GM23338 (cell line): ENCODE measurements around the gene PROS1. TPM values are rescaled to one million over a fixed set of nuclear protein-coding genes. Genes with fewer than 3 reads are reported as not detected.
"Not testable (repeated sequence)": the region's sequence is repeated elsewhere in the genome, so short reads cannot be mapped to it uniquely, and the experiment has no call there.

ENCODE experiments used
- ATAC-seq: fragments of 200-7000 bp; cut with Tn5 transposase; 3 replicates; pipeline ENCODE4 v1.9.1; 2020
- DNase-seq: peaks from one replicate; pipeline ENCODE4 v3.0.0-alpha.2; 2015; ENCODE audit warnings: low spot score
- H2AFZ ChIP-seq: fragments of 200-600 bp; sonication (generic); 2 replicates; pipeline ENCODE4 v1.8.0; 2016; ENCODE audit warnings: antibody characterized with exemption, mild to moderate bottlenecking, moderate library complexity
- H3F3A ChIP-seq: fragments of 200-600 bp; sonication (generic); replicated peaks from 2 replicates; pipeline ENCODE4 v1.8.0; 2017; ENCODE audit warnings: antibody characterized with exemption, mixed run types, low read depth
- H3K27ac ChIP-seq: fragments of 200-600 bp; sonication (generic); 2 replicates; pipeline ENCODE4 v1.6.1; 2016; ENCODE audit warnings: low read depth
- H3K27me3 ChIP-seq: fragments of 200-600 bp; sonication (generic); 2 replicates; pipeline ENCODE4 v1.8.0; 2016; ENCODE audit warnings: mild to moderate bottlenecking, mixed run types, moderate library complexity; ENCODE audit not compliant: insufficient read depth
- H3K36me3 ChIP-seq: fragments of 200-600 bp; sonication (generic); 2 replicates; pipeline ENCODE4 v1.8.0; 2016; ENCODE audit warnings: mild to moderate bottlenecking; ENCODE audit not compliant: insufficient read depth
- H3K4me1 ChIP-seq: fragments of 200-600 bp; sonication (generic); 2 replicates; pipeline ENCODE4 v1.8.0; 2016; ENCODE audit warnings: mild to moderate bottlenecking, moderate library complexity; ENCODE audit not compliant: insufficient read depth
- H3K4me2 ChIP-seq: fragments of 200-600 bp; sonication (generic); 2 replicates; pipeline ENCODE4 v1.7.1; 2017; ENCODE audit warnings: mixed run types
- H3K4me3 ChIP-seq: fragments of 200-600 bp; sonication (generic); 2 replicates; pipeline ENCODE4 v1.6.1; 2016; ENCODE audit warnings: mixed run types
- H3K79me2 ChIP-seq: fragments of 200-600 bp; sonication (generic); replicated peaks from 2 replicates; pipeline ENCODE4 v1.8.0; 2017; ENCODE audit warnings: mild to moderate bottlenecking; ENCODE audit not compliant: insufficient read depth
- H3K9me2 ChIP-seq: fragments of 200-600 bp; sonication (generic); 2 replicates; pipeline ENCODE4 v1.8.0; 2017; ENCODE audit not compliant: insufficient read depth
- H4K20me1 ChIP-seq: fragments of 200-600 bp; sonication (generic); replicated peaks from 2 replicates; pipeline ENCODE4 v1.8.0; 2017; ENCODE audit warnings: mild to moderate bottlenecking; ENCODE audit not compliant: insufficient read depth
- H3K27ac Mint-ChIP-seq: 2 replicates; pipeline ENCODE4 v1.8.0; 2020; ENCODE audit warnings: inconsistent platforms, mild to moderate bottlenecking, moderate library complexity, mixed read lengths
- H3K27me3 Mint-ChIP-seq: 3 replicates; pipeline ENCODE4 v1.8.0; 2022; ENCODE audit warnings: low read depth, mild to moderate bottlenecking, moderate library complexity, mixed read lengths, inconsistent platforms; ENCODE audit not compliant: insufficient read depth, poor library complexity
- H3K36me3 Mint-ChIP-seq: 3 replicates; pipeline ENCODE4 v1.8.0; 2021; ENCODE audit warnings: low read depth, mild to moderate bottlenecking, inconsistent platforms, moderate library complexity, mixed read lengths
- H3K4me1 Mint-ChIP-seq: 3 replicates; pipeline ENCODE4 v1.8.0; 2020; ENCODE audit warnings: mild to moderate bottlenecking, inconsistent platforms, mixed read lengths
- H3K4me3 Mint-ChIP-seq: 3 replicates; pipeline ENCODE4 v1.8.0; 2021; ENCODE audit warnings: moderate library complexity, mild to moderate bottlenecking, inconsistent platforms, mixed read lengths
- H3K9me3 Mint-ChIP-seq: 3 replicates; pipeline ENCODE4 v1.8.0; 2020; ENCODE audit warnings: moderate library complexity, mild to moderate bottlenecking, inconsistent platforms, mixed read lengths
- CREB1 ChIP-seq: fragments of 250-450 bp; sonication (Bioruptor Pico); IDR thresholded peaks from 2 replicates; pipeline ENCODE4 v1.5.0; 2020; ENCODE audit warnings: low read depth, mild to moderate bottlenecking, moderate library complexity
- POLR2AphosphoS5 ChIP-seq: IDR thresholded peaks from 2 replicates; pipeline ENCODE4 v1.6.1; 2016; ENCODE audit warnings: antibody characterized with exemption, low read depth
- REST ChIP-seq: IDR thresholded peaks from one replicate; pipeline ENCODE4 v1.6.1; 2018; ENCODE audit warnings: antibody characterized with exemption; ENCODE audit not compliant: unreplicated experiment
- ZNF462 ChIP-seq: fragments of 250-450 bp; sonication (Bioruptor Pico); IDR thresholded peaks from 2 replicates; pipeline ENCODE4 v1.5.0; 2020; ENCODE audit warnings: mild to moderate bottlenecking, moderate library complexity
- polyA plus RNA-seq: library from polyadenylated mRNA; unstranded; fragments of >200 nt; fragmentation: Nextera tagmentation; extraction: Ambion mirVana; gene quantifications from 2 replicates; pipeline ENCODE4 v1.2.1, GENCODE V29; 2016
- total RNA-seq: library from RNA; depleted of rRNA; stranded (reverse); fragments of >200 nt; shearing (Covaris generic); gene quantifications from 2 replicates; pipeline ENCODE4 v1.2.3, GENCODE V29; 2014

PROS1 gene
- total and polyA plus RNA-seq, 2 experiments from 2014 or later, result 1.8 to 4.1 TPM

GRCh38 chr3:93923006-93923405 lies 50.7 kb downstream of the PROS1 start (continued):
- TF ChIP-seq REST (no peak), POLR2AphosphoS5 (no peak)

- not testable (repeated sequence) for H3K4me1 Mint-ChIP-seq, H3K4me2 ChIP-seq, H3K27me3 Mint-ChIP-seq, H3K27ac ChIP-seq, ATAC-seq, H3K27me3 ChIP-seq, H3K9me2 ChIP-seq, H3K27ac Mint-ChIP-seq, H3F3A ChIP-seq, DNase-seq, H3K4me3 Mint-ChIP-seq, H3K4me1 ChIP-seq, H3K36me3 ChIP-seq, H3K79me2 ChIP-seq, H4K20me1 ChIP-seq, H3K4me3 ChIP-seq, H2AFZ ChIP-seq
- peaks cover 19% of the 10 kb centered on the region for H3K36me3 Mint-ChIP-seq
- peaks cover 86% of the 10 kb centered on the region for H3K9me3 Mint-ChIP-seq
Measured at GRCh38 chr3:93917546-93918029, 56.1 kb downstream of the PROS1 start.

- not testable (repeated sequence) for H3K4me1 ChIP-seq, H3K27me3 Mint-ChIP-seq, H4K20me1 ChIP-seq, H3K4me3 Mint-ChIP-seq, ATAC-seq, H3K27ac Mint-ChIP-seq, H3K27me3 ChIP-seq, H3F3A ChIP-seq, H2AFZ ChIP-seq, H3K4me1 Mint-ChIP-seq, H3K79me2 ChIP-seq, H3K36me3 ChIP-seq, H3K27ac ChIP-seq, H3K4me3 ChIP-seq, H3K9me2 ChIP-seq, H3K4me2 ChIP-seq, DNase-seq
- Mint-ChIP-seq H3K36me3 (peaks cover 20% of the 10 kb centered on the region), H3K9me3 (peaks cover 93% of the 10 kb centered on the region)
Measured at GRCh38 chr3:93913623-93914022, 60.1 kb downstream of the PROS1 start.

GRCh38 chr3:93911206-93911605 lies 62.5 kb downstream of the PROS1 start:
- DNase-seq (no peak), ATAC-seq (no peak)
- no peaks in the 10 kb centered on the region for H3K27me3 Mint-ChIP-seq
- no peaks in the 10 kb centered on the region; the same call in 1 of the 2 replicates for H3K36me3 ChIP-seq
- H3K4me2 ChIP-seq, result no peak overlapping the region
- no peaks in the 10 kb centered on the region for H3F3A ChIP-seq
- H2AFZ ChIP-seq, result no peak overlapping the region
- no peaks in the 10 kb centered on the region for H3K79me2 ChIP-seq
- H3K9me2 ChIP-seq, result no peaks in the 10 kb centered on the region
- no peaks in the 10 kb centered on the region for H3K4me1 ChIP-seq
- peaks cover 96% of the 10 kb centered on the region for H3K9me3 Mint-ChIP-seq
- no peaks in the 10 kb centered on the region for H4K20me1 ChIP-seq
- no peaks in the 10 kb centered on the region for H3K27me3 ChIP-seq
- no peaks in the 10 kb centered on the region for H3K4me1 Mint-ChIP-seq
- H3K4me3 ChIP-seq, result no peak overlapping the region
- no peak overlapping the region for H3K27ac Mint-ChIP-seq
- peaks cover 15% of the 10 kb centered on the region for H3K36me3 Mint-ChIP-seq
- no peak for TF ChIP-seq ZNF462 (CRISPR knock-in tag)
- no peak for TF ChIP-seq CREB1 (CRISPR knock-in tag)
- TF ChIP-seq POLR2AphosphoS5, result no peak
- no peak overlapping the region for H3K4me3 Mint-ChIP-seq
- no peak overlapping the region for H3K27ac ChIP-seq
